Astrocyte of the spinal cord (primary cell): Measurements from ENCODE around the gene MOCS1.

Source experiments
- DNase-seq: peaks from one replicate; pipeline ENCODE4 v3.0.0; 2011; ENCODE audit warnings: low read depth, low spot score
- H3K4me3 ChIP-seq: 2 replicates; pipeline ENCODE4 v1.5.1; 2011; ENCODE audit warnings: low read depth, mild to moderate bottlenecking, low read length, moderate library complexity
- in situ Hi-C: cut with HindIII; loops from 2 replicates; pipeline ENCODE4 v1.10.0; 2017; ENCODE audit warnings: low sequenced_read_pairs
- TF ChIP-seq, protein P1 (sequence below): IDR thresholded peaks from 2 replicates; pipeline ENCODE4 v1.5.1; 2012; ENCODE audit warnings: low read depth, mild to moderate bottlenecking, low read length, inconsistent platforms

The MOCS1 gene

DNA sequence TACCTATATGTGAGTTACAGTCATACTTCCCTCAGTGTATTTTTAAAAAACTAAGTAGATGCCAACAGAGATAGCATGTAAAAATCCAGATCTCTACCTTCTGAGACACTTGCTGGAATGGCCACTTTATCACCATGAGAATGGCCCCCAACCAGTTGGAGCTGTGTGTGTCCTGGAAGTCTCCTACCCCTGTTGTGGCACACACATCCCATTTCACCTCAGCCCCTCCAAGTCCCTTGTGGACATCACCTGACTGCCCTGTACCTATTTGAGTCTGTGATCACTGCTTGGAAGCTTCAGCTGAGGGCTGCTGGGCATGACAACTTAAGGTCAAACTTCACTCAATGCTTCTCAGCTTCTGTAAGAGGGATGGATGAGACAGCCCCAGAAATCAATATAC lies 24.1 kb downstream of the MOCS1 start:
- H3K4me3 ChIP-seq = no peak overlapping the region
- TF ChIP-seq, protein P1, sequence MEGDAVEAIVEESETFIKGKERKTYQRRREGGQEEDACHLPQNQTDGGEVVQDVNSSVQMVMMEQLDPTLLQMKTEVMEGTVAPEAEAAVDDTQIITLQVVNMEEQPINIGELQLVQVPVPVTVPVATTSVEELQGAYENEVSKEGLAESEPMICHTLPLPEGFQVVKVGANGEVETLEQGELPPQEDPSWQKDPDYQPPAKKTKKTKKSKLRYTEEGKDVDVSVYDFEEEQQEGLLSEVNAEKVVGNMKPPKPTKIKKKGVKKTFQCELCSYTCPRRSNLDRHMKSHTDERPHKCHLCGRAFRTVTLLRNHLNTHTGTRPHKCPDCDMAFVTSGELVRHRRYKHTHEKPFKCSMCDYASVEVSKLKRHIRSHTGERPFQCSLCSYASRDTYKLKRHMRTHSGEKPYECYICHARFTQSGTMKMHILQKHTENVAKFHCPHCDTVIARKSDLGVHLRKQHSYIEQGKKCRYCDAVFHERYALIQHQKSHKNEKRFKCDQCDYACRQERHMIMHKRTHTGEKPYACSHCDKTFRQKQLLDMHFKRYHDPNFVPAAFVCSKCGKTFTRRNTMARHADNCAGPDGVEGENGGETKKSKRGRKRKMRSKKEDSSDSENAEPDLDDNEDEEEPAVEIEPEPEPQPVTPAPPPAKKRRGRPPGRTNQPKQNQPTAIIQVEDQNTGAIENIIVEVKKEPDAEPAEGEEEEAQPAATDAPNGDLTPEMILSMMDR = no peak
- no peak for DNase-seq
- in situ Hi-C loops = no loop called here

DNA sequence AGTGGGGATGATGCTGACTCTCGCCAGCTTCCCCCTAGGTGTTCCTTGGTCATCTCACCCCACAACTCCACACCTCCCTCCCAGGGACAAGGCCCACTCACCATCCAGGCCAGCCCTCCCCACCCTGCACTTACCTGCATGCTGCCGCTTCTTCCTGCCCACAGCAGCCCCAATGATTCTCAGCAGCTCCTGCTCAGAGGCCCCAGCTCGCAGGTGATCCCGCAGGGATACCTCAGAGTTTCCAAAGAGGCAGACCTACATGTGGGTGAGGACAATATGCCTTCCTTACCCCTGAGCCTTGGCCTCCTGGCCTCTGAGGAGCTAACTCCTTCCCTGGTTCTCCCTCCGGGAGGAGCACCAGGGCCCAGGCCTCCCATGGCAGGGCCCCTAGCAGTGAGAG lies 24.6 kb downstream of the MOCS1 start:
- no peak for DNase-seq
- in situ Hi-C loops = no loop called here
- TF ChIP-seq, protein P1 = no peak
- H3K4me3 ChIP-seq = no peak overlapping the region

DNA sequence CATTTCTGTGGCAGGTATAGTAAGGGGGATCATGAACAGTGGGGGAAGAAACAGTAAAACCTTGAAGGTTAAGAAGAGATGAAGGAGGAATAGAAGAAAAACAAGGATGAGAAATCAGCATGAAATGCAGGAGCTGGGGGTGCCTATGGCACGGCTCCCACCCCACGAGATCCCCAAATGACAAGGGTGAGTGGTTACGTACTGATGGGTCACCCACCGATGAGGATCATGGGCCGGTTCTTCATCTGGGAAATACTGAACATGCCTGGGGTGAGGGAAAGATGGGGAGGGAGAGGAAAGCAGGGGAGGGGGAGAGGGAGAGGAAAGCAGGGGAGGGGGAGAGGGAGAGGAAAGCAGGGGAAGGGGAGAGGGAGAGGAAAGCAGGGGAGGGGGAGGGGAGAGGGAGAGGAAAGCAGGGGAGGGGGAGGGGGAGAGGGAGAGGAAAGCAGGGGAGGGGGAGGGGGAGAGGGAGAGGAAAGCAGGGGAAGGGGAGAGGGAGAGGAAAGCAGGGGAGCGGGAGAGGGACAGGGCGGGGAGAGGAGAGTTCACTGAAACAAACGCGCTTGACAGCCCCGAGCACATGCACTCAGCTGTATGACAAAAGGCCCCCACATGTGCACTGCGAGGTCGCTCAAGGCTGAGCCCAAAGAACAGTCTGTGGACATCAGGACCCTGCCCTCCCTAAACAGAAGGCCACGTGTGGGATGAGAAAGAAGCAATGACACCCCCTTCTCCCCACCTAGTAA lies 25.3 kb downstream of the MOCS1 start:
- TF ChIP-seq, protein P1 = no peak

DNA sequence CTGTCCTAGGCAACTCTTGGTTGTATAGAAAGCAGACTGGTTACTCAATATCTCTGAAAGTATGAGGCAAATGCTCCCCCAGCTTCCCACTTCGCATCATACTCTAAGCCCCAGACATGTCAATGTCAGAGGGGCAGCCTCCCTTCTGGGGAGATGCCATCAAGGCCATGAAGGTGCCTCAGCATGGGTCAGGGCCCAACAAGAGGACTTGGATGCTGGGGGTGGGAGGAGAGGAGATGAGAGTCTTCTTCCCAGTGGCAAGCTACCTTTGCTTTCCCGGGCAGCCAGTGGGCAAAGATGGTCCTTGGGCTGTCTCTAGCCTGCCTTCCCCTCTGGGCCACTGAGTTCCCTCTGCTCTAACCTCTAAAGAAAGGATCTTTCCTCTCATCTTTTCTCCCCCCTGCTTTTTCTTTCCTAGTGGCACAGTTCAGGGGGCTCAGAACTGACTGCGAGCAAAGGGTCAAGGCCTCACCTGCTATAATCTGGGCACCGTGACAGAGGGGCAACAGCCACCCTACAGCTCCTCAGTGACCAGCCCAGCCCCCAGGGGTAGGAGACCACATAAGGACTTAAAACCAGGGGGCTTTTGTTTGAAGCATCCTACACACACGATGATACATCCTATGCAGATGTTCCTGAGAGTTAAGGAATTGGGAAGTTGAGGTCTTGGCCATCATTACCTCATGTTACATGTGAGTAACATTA lies 26.2 kb downstream of the MOCS1 start:
- TF ChIP-seq, protein P1 = no peak
- DNase-seq = no peak
- no peak overlapping the region for H3K4me3 ChIP-seq
- in situ Hi-C loops = no loop called here

More for the DNA sequence above, 25.3 kb downstream of the MOCS1 start:
- in situ Hi-C loops = no loop called here
- DNase-seq = no peak
- H3K4me3 ChIP-seq = no peak overlapping the region

DNA sequence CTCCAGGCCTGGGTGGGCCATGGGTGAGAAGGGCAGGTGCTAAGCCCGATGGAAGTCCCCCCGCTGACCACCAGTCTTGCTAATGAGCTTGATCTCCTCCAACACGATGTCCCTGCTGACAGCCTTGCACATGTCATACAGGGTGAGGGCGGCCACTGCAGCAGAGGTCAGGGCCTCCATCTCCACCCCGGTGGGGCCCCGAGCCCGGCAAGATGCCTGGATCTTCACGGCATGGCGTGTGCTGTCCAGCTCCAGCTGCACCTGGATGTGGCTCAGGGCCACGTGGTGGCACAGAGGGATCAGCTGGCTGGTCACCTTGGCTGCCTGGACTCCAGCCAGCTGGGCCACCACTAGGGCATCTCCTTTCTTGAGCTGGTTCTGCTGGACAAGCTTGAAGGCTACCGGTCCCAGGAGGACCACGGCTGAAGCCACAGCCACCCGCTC lies 27.9 kb downstream of the MOCS1 start:
- in situ Hi-C loops = no loop called here
- DNase-seq = no peak
- TF ChIP-seq, protein P1 = no peak
- H3K4me3 ChIP-seq = no peak overlapping the region

DNA sequence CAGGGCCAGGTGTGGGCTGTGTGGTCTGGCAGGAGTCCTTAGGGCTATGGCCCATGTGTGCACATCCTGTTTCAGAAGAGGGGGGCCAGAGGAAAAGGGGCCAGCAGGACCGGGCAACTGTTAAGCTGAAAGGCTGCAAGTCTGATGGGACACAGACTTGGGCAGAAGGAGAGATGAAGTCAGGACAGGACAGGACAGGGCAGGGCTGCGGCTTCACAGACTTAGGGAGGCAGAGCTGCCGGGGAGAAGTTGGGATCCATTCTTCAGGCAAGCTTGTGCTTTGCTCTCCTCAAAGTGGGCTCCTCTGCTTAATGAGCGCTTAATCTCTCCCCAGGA lies 28.7 kb downstream of the MOCS1 start:
- no peak for DNase-seq
- TF ChIP-seq, protein P1 = no peak
- H3K4me3 ChIP-seq = no peak overlapping the region
- in situ Hi-C loops = no loop called here
